ENCODE results near the gene SDCBP2. TPM values are rescaled to one million over a fixed set of nuclear protein-coding genes. Genes with fewer than 3 reads are reported as not detected.

Gene SDCBP2
- total and polyA plus RNA-seq, 2 of the 8 experiments (the other 6 are each of a cell fraction or from before 2014, with no cell fraction given): 4.2 to 6.7 TPM

DNA sequence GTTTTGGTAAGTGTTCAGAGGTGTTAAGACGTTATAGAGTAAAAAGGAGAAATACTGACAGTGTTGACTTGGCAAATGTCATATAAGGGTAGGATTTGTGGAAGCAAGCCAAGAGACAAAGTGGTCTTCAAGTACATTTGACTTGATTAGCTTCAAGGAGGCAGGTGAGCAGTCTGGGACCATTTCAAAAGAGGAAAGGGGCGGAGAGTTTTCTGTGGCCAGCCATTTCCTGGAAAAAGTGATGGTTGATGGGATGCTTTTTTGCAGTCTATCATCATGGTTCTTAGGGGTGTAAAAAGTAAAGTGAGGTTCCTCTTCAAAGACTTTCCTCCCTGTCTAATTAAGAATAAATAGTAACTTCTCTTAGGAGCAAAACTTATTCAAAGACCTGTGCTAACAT is 35.2 kb upstream of the SDCBP2 start:
- ChIA-PET POLR2A (ENCODE audit: partially characterized antibody) (interaction anchor here (1.3 to 2.5 kb wide), 3 partner anchors 9 to 27 kb away, joined by 3 to 7 read pairs (median 6); no protein-coding TSS in a partner anchor), CTCF (ENCODE audit: partially characterized antibody) (interaction anchor here (1.6 to 1.7 kb wide), 2 partner anchors 18 to 51 kb away, joined by 4 to 5 read pairs; no protein-coding TSS in a partner anchor)
- DNase-seq (ENCODE audit: low read depth in 1 of 2, low spot score in 2 of 2) (no peak), FAIRE-seq (no peak)
- H3K14ac ChIP-seq (ENCODE audit: insufficient read length): no peak overlapping the region
- no peak overlapping the region for H2BK120ac ChIP-seq (replicated peaks; ENCODE audit: low read depth, low read length)
- H3K79me1 ChIP-seq (ENCODE audit: low read depth, low read length): no peaks in the 10 kb centered on the region
- H2AFZ ChIP-seq (ENCODE audit: low read length): no peak overlapping the region
- no peaks in the 10 kb centered on the region for H3K27me3 ChIP-seq (replicated peaks in 1 of 4; ENCODE audit: control insufficient read depth in 3 of 4, extremely low read depth in 1 of 4, insufficient read depth in 3 of 4, low read length in 3 of 4)
- no peak overlapping the region for H2BK15ac ChIP-seq (ENCODE audit: low read length)
- no peak overlapping the region for H3K4me3 ChIP-seq (ENCODE audit: extremely low read depth in 1 of 4, insufficient read depth in 2 of 4, low read depth in 3 of 4, low read length in 4 of 4)
- H3K9me3 ChIP-seq (ENCODE audit: insufficient read depth in 2 of 2, low read depth in 1 of 2, low read length in 1 of 2): no peaks in the 10 kb centered on the region
- no peak overlapping the region for H4K8ac ChIP-seq (ENCODE audit: extremely low read depth, insufficient read depth, low read length)
- H4K5ac ChIP-seq (ENCODE audit: insufficient read length, low read depth, low read length): no peak overlapping the region
- no peaks in the 10 kb centered on the region for H3K79me2 ChIP-seq (ENCODE audit: control insufficient read depth in 1 of 2, insufficient read depth in 2 of 2, low read length in 2 of 2)
- no peak overlapping the region for H4K91ac ChIP-seq (replicated peaks; ENCODE audit: insufficient read length, low read length)
- no peak overlapping the region for H2BK12ac ChIP-seq (ENCODE audit: low read depth, low read length)
- WGBS, 2 experiments (ENCODE audit: extremely low coverage in 1 of 2, insufficient coverage in 1 of 2, insufficient read length in 1 of 2, insufficient replicate concordance in 2 of 2, low coverage in 1 of 2, low lambda C conversion rate in 2 of 2, missing lambda C conversion rate in 1 of 2): 90% methylated on average over 2 of the region's 2 CpGs; no CpG with 5 or more reads in 1 of the 2 experiments
- H3K18ac ChIP-seq (ENCODE audit: extremely low read depth, low read length): no peak overlapping the region
- H4K20me1 ChIP-seq (replicated peaks in 1 of 2; ENCODE audit: control insufficient read depth in 1 of 2, insufficient read depth in 2 of 2, low read length in 2 of 2): peaks cover 3 to 4% of the 10 kb centered on the region in 2 experiments
- H3K23me2 ChIP-seq (ENCODE audit: low read depth, low read length): no peaks in the 10 kb centered on the region
- no peak overlapping the region for H3K4me2 ChIP-seq (ENCODE audit: insufficient read depth in 1 of 2, low read depth in 2 of 2, low read length in 2 of 2)
- H3K23ac ChIP-seq (ENCODE audit: insufficient read length): no peak overlapping the region
- no peak overlapping the region for H2BK5ac ChIP-seq (ENCODE audit: low read depth, low read length)
- no peak overlapping the region for H2AK5ac ChIP-seq (ENCODE audit: low read depth, low read length)
- no peak overlapping the region for H2BK20ac ChIP-seq (ENCODE audit: low read length)
- no peak overlapping the region for H3K56ac ChIP-seq (replicated peaks; ENCODE audit: insufficient read length, low read depth, low read length)
- TF ChIP-seq POLR2A (IDR thresholded peaks at IDR 0.05; ENCODE audit: control extremely low read depth in 1 of 2, low read depth in 2 of 2, low read length in 2 of 2) (no peak), MAFK (IDR thresholded peaks at IDR 0.05; ENCODE audit: low read depth, low read length) (no peak), JUND (IDR thresholded peaks at IDR 0.05; ENCODE audit: low read length) (no peak), JUN (IDR thresholded peaks at IDR 0.05; ENCODE audit: low read depth, low read length) (no peak), CTBP2 (IDR thresholded peaks at IDR 0.05; ENCODE audit: borderline replicate concordance, insufficient read depth, insufficient read length, low read length) (no peak), RXRA (IDR thresholded peaks at IDR 0.05; ENCODE audit: insufficient read depth, low read depth, low read length) (no peak), EGR1 (IDR thresholded peaks at IDR 0.05; ENCODE audit: borderline replicate concordance, low read depth, low read length) (no peak), ASH2L (IDR thresholded peaks at IDR 0.05; ENCODE audit: low read length) (no peak)
- TF ChIP-seq, protein P1, sequence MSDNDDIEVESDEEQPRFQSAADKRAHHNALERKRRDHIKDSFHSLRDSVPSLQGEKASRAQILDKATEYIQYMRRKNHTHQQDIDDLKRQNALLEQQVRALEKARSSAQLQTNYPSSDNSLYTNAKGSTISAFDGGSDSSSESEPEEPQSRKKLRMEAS (IDR thresholded peaks at IDR 0.05): no peak
- TF ChIP-seq, protein P2, sequence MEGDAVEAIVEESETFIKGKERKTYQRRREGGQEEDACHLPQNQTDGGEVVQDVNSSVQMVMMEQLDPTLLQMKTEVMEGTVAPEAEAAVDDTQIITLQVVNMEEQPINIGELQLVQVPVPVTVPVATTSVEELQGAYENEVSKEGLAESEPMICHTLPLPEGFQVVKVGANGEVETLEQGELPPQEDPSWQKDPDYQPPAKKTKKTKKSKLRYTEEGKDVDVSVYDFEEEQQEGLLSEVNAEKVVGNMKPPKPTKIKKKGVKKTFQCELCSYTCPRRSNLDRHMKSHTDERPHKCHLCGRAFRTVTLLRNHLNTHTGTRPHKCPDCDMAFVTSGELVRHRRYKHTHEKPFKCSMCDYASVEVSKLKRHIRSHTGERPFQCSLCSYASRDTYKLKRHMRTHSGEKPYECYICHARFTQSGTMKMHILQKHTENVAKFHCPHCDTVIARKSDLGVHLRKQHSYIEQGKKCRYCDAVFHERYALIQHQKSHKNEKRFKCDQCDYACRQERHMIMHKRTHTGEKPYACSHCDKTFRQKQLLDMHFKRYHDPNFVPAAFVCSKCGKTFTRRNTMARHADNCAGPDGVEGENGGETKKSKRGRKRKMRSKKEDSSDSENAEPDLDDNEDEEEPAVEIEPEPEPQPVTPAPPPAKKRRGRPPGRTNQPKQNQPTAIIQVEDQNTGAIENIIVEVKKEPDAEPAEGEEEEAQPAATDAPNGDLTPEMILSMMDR (IDR thresholded peaks at IDR 0.05; ENCODE audit: control extremely low read depth in 1 of 3, insufficient read depth in 1 of 3, low read depth in 1 of 3, low read length in 3 of 3): no peak
- H3K4ac ChIP-seq (replicated peaks; ENCODE audit: insufficient read length, low read depth, low read length): no peak overlapping the region
- H3K27ac ChIP-seq (ENCODE audit: low read depth, low read length): no peak overlapping the region
- peaks cover 0 to 17% (median 3%) of the 10 kb centered on the region in 4 experiments; a peak in 4 of 8 replicates for H3K36me3 ChIP-seq (ENCODE audit: control insufficient read depth in 2 of 4, insufficient read depth in 4 of 4, low read length in 3 of 4)
- no peak overlapping the region; a peak in 1 of 7 replicates for H3K9ac ChIP-seq (replicated peaks in 1 of 4; ENCODE audit: extremely low read depth in 1 of 4, low read depth in 3 of 4, low read length in 3 of 4)
- H3K4me1 ChIP-seq (replicated peaks in 1 of 4; ENCODE audit: control insufficient read depth in 3 of 4, insufficient read depth in 4 of 4, low read length in 3 of 4): no peaks in the 10 kb centered on the region

Measured in H1 (cell line).